HG03432 (cell line): ENCODE measurements around the gene ELF3.
"Not testable (repeated sequence)": the region's sequence is repeated elsewhere in the genome, so short reads cannot be mapped to it uniquely, and the experiment has no call there.

ENCODE experiments used
- ATAC-seq: cut with Tn5 transposase; IDR thresholded peaks from one replicate; pipeline ENCODE4 v1.9.1; 2021; ENCODE audit warnings: mild to moderate bottlenecking, moderate library complexity; ENCODE audit not compliant: unreplicated experiment

Gene ELF3

GRCh38 chr1:202063093-202063492 is 52.7 kb downstream of the ELF3 start:
- ATAC-seq: no peak

GRCh38 chr1:202064889-202065312 is 54.5 kb downstream of the ELF3 start:
- ATAC-seq: not testable (repeated sequence)
